Right kidney (tissue), 9 donors: ENCODE results near the gene RSF1.
"Not testable (repeated sequence)": the region's sequence is repeated elsewhere in the genome, so short reads cannot be mapped to it uniquely, and the experiment has no call there.

Experiments used
- DNase-seq: peaks from one replicate; pipeline ENCODE4 v3.0.0-alpha.2; 2016
- long read RNA-seq, 8 donors: transcript quantifications; one replicate each; lab custom pipeline, GENCODE V29; 2026

RSF1 gene, protein sequence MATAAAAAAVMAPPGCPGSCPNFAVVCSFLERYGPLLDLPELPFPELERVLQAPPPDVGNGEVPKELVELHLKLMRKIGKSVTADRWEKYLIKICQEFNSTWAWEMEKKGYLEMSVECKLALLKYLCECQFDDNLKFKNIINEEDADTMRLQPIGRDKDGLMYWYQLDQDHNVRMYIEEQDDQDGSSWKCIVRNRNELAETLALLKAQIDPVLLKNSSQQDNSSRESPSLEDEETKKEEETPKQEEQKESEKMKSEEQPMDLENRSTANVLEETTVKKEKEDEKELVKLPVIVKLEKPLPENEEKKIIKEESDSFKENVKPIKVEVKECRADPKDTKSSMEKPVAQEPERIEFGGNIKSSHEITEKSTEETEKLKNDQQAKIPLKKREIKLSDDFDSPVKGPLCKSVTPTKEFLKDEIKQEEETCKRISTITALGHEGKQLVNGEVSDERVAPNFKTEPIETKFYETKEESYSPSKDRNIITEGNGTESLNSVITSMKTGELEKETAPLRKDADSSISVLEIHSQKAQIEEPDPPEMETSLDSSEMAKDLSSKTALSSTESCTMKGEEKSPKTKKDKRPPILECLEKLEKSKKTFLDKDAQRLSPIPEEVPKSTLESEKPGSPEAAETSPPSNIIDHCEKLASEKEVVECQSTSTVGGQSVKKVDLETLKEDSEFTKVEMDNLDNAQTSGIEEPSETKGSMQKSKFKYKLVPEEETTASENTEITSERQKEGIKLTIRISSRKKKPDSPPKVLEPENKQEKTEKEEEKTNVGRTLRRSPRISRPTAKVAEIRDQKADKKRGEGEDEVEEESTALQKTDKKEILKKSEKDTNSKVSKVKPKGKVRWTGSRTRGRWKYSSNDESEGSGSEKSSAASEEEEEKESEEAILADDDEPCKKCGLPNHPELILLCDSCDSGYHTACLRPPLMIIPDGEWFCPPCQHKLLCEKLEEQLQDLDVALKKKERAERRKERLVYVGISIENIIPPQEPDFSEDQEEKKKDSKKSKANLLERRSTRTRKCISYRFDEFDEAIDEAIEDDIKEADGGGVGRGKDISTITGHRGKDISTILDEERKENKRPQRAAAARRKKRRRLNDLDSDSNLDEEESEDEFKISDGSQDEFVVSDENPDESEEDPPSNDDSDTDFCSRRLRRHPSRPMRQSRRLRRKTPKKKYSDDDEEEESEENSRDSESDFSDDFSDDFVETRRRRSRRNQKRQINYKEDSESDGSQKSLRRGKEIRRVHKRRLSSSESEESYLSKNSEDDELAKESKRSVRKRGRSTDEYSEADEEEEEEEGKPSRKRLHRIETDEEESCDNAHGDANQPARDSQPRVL (N-terminal part only)
- long read RNA-seq, donor 1, full-length matches to known transcripts: 9 of 14 reads
- long read RNA-seq, donor 1, partial matches to known transcripts: 5 of 14 reads
- long read RNA-seq, donor 1, other reads (novel, unspliced or antisense): 0 of 14 reads
- long read RNA-seq, donor 2, full-length matches to known transcripts: 8 of 8 reads
- long read RNA-seq, donor 2, partial matches to known transcripts: 0 of 8 reads
- long read RNA-seq, donor 2, other reads (novel, unspliced or antisense): 0 of 8 reads
- long read RNA-seq, donor 3, transcript RSF1-206 (6 exons, 2,107 nt): major isoform, 15 of 17 reads
- long read RNA-seq, donor 3, partial matches to known transcripts: 0 of 17 reads
- long read RNA-seq, donor 3, other reads (novel, unspliced or antisense): 0 of 17 reads
- long read RNA-seq, donor 4, full-length matches to known transcripts: 13 of 20 reads
- long read RNA-seq, donor 4, partial matches to known transcripts: 7 of 20 reads
- long read RNA-seq, donor 4, other reads (novel, unspliced or antisense): 0 of 20 reads
- long read RNA-seq, donor 5, full-length matches to known transcripts: 12 of 12 reads
- long read RNA-seq, donor 5, partial matches to known transcripts: 0 of 12 reads
- long read RNA-seq, donor 5, other reads (novel, unspliced or antisense): 0 of 12 reads
- long read RNA-seq, donor 6, transcript RSF1-206 (6 exons, 2,107 nt): major isoform, 15 of 26 reads
- long read RNA-seq, donor 6, partial matches to known transcripts: 8 of 26 reads
- long read RNA-seq, donor 6, other reads (novel, unspliced or antisense): 0 of 26 reads
- long read RNA-seq, donor 7, transcript RSF1-206 (6 exons, 2,107 nt): major isoform, 18 of 28 reads
- long read RNA-seq, donor 7, partial matches to known transcripts: 7 of 28 reads
- long read RNA-seq, donor 7, other reads (novel, unspliced or antisense): 0 of 28 reads
- long read RNA-seq, donor 8, partial matches to known transcripts: 12 of 41 reads
- long read RNA-seq, donor 8, other reads (novel, unspliced or antisense): 25 of 41 reads

DNA sequence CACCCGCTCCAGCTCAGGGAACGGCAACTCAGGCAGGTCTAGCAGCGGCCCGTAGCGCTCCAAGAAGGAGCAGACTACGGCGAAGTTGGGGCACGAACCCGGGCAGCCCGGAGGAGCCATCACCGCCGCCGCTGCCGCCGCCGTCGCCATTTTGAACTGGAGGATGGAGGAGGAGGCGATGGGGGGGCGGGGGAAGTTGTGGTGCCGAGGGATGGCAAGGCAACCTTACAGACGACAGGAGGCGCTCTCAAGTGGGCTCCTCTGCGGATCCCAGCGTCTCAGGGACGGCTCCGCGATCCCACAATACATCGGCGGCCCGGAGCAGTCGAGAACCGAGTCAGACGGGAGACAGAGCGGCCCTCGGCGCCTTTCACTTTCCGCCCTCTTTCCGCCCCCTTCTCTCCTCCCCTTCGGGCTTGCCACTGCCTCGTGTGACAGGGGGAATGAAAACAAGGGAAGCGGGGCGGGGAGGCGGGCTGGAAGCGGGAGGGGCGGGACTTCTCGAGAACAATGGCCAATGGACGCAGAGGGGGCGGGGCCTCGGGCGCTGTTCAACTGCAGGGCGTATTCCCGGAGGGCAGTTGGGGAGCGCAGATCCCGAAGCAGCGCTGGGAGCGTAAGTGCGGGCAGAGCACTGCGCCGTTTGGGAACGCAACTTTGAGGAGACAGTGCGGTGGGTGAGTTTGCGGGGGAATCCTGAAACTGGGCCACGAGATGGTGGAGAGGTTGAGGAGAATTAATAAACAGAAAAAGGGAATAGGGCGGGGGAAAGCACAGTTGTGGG is at the start of gene RSF1, which contains the start of gene AAMDC:
RSF1 (minus strand) TSS at position 158 of the 784 bp plus-strand sequence; CDS start at position 150, 8 bp downstream.
AAMDC (plus strand) TSS at position 580 of the 784 bp plus-strand sequence. CDS start 21,353 bp downstream, outside the sequence.
- peak; percentile 92 for DNase-seq

DNA sequence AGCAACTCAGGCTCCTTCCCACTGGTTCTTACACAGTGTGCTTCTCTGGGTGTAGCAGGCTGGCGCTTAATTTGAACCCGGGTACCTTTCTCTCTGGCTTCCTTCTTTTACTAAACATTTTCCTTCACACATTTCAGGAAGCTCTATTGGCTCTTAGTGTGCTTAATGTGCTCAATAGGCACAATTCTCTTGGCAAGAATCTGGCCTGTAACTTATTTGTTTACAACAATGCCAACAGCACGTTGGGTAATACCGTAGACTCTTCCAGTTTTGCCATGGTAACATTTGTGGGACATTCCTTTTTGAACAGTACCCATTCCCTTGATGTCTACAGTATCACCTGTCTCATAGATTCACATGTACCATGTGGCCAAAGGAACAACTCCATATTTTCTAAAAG is 48.2 kb upstream of the RSF1 start:
- DNase-seq: no peak

DNA sequence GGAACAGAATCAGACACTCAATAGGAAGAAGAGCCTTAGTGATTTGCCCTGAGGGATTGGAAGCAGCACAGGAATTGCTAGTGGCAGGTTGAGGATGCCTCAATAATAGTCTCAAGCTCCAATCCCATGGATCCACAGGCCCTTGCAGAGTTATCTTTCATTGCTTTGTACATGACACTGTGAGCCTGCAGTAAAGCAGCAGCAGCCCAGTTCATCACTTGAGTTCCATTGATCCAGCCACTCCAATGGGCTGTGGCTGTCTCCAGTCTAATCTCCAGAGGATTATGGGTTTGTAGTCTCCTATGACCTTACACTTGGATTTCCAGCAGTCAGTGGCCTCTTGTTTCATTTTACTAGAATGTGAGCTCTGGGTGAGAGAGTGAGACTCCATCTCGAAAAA is 45.8 kb upstream of the RSF1 start:
- no peak for DNase-seq

DNA sequence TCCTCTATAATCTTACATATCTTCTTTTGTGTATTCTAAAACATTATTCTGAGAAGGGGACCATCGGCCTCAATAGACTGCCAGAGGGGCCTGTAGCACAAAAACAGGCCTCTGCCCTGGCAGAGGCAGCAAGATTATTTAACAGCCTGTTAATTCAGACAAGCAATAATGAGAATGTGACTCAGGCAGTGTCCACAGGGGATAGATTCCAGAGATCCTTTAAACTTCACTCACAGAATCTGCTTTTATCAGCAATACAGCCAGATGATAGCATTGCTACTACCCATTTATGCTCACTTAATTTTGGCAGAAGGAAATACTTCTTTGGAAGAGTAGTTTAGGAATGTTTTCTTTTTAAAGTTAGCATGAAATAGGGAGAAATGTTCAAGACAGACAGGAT is 45.3 kb upstream of the RSF1 start:
- DNase-seq: no peak

DNA sequence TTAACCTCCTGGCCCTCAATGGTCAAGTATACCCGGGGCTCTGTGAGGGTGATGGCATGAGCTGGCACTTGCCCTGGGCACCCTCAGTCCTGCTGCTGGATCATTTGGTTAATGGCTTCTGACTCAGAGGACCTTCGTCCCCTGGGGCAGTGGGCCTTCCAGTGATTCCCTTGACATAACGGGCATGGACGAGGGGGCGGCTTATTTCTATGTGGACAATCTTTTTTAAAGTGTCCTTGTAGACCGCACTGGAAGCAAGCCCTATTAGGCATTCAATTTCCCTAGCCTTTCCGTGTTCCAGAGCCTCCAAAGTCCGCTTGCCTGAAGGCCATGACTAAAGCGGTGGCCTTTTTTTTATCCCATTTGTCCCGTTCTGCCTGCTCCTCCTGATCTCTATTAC is 40.9 kb upstream of the RSF1 start:
- not testable (repeated sequence) for DNase-seq

DNA sequence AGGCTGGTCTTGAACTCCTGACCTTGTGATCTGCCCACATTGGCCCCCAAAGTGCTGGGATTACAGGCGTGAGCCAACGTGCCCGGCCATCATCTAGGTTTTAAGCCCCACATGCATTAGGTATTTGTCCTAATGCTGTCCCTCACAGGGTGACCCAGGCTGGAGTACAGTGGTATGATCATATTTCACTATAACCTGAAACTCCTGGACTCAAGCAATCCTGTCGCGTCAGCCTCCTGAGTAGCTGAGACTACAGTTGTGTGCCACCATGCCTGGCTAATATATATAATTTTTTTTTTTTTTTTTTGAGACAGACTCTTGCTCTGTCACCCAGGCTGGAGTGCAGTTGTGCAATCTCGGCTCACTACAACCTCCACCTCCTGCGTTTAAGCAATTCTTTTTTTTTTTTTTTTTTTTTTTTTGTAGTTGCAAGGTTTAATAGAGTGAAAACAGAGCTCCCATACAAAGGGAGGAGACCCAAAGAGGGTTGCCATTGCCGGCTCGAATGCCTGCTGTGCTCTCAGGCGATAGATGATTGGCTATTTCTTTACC is 37.5 kb upstream of the RSF1 start:
- not testable (repeated sequence) for DNase-seq

DNA sequence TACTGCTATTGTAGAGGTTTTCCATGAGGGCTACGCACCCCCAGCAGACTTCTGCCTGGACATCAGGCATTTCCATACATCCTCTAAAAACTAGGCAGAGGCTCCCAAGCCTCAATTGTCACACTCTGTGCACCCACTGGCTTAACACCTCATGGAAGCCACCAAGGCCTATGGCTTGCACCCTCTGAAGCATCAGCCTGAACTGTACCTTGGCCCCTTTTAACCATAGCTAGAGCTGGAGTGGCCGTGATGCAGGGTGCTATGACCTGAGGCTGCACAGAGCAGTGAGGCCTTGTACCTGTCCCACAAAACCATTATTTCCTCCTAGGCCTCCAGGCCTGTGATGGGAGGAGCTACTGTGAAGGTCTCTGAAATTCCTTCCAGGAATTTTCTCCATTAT is 34.3 kb upstream of the RSF1 start:
- no peak for DNase-seq

DNA sequence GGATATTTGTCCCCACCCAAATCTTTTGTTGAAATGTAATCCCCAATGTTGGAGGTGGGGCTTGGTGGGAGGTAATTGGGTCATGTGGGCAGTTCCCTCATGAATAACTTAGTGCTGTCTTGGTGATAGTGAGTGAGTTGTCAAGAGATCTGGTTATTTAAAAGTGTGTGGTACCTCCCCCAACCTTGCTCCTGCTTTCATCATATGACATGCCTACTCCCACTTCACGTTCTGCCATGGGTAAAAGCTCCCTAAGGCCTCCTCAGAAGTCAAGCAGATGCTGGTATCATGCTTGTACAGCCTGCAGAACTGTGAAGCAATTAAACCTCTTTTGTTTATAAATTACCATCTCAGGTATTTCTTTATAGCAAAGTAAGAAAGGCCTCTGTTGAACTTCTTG is 31.0 kb upstream of the RSF1 start:
- no peak for DNase-seq

DNA sequence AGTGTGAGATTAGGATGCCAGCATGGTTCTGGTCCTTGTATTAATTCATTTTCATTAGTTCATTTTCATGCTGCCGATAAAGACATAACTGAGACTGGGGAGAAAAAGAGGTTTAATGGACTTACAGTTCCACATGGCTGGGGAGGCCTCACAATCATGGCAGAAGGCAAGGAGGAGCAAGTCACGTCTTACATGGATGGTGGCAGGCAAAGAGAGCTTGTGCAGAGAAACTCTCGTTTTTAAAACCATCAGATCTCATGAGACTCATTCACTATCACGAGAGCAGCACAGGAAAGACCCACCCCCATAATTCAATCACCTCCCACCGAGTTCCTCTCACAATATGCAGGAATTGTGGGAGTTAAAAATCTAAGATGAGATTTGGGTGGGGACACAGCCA is 23.2 kb upstream of the RSF1 start:
- not testable (repeated sequence) for DNase-seq

DNA sequence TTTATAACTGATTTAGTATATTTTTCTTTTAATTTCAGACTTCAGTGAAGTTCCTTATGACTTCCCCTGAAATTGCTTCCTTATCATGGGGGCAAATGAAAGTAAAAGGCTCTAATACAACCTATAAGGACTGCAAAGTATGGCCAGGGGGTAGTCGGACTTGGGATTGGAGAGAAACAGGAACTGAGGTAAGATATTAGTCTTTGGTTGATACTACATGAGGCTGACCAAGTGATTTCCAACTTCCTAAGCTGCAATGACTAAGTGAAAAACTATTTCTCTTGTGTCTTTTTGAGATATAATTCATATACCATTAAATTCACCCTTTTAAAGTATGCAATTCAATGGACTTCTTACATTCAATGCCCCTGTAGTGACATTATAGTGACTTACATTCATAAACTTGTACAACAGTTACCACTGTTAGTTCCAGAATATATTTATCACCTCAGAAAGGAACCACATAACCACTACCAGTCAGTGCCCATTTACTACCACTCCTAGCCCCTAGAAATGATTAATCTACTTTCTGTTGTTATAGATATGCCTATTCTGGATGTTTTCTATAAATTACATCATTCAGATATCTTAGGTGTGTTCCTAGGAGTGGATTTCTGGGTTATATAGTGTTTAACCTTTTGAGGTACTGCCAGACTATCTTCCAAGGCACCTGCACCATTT is 22.1 kb upstream of the RSF1 start:
- DNase-seq: no peak

DNA sequence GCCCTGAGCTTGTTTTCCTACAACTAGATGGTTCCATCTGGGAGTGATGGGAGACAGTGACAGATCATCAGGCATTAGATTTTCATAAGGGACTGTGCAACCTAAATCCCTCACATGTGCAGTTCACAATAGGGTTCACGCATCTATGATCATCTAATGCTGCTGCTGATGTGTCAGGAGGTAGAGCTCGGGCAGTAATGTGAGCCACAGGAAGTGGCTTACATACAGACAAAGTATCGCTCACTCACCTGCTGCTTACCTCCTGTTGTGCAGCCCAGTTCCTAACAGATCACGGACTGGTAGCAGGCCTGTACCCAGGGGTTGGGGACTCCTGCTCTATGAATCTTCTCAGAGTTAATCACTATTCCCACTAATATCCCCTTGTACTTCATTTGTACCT is 12.8 kb upstream of the RSF1 start:
- DNase-seq: no peak

DNA sequence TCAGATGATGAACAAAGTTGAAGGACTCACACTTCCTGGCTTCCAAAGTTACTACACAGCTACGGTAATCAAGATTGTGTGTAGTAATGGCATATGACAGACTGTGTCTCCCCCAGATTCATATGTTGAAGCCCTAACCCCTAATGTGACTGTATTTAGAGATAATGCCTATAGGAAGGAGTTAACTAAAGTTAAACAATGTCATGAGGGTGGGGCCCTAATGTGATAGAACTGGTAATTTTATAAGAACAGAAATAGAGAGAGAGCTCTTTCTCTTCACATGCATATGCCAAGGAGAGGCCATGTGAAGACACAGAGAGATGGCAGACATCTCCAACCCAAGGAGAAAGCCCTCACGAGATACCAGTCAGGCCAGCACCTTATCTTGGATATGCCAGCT is 8.4 kb upstream of the RSF1 start:
- no peak for DNase-seq

DNA sequence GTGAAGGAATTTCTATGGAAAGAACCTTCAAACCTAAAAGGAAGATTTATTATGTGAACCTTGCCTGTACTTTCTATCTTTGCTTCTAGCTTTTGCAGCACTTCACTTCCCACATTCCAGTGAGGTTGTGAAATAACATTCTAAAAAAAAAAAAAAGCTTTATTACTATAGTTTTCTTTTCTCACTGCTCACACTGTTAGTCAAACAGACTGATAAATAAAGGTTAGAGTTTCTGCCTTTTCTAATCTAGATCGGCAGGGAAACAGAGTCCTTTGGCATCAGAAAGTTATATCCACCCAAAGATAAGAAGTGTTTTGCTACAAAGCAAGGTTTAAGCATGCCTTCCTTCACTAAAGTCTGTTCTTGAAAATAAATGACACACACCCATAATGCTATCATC is 3.3 kb upstream of the RSF1 start:
- DNase-seq: no peak

DNA sequence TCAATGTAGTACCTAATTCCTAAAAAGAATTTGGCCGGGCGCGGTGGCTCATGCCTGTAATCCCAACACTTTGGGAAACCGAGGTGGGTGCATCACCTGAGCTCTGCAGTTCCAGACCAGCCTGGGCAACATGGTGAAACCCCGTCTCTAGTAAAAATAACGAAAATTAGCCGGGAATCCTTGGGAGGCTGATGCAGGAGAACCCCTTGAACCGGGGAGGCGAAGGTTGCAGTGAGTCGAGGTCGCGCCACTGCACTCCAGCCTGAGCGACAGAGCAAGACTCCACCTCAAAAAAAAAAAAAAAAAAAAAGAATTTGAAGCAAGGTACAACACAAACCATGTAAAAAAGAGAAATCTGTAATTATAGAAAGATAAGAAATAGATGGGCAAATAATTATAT is 1.6 kb upstream of the RSF1 start:
- DNase-seq: not testable (repeated sequence)

DNA sequence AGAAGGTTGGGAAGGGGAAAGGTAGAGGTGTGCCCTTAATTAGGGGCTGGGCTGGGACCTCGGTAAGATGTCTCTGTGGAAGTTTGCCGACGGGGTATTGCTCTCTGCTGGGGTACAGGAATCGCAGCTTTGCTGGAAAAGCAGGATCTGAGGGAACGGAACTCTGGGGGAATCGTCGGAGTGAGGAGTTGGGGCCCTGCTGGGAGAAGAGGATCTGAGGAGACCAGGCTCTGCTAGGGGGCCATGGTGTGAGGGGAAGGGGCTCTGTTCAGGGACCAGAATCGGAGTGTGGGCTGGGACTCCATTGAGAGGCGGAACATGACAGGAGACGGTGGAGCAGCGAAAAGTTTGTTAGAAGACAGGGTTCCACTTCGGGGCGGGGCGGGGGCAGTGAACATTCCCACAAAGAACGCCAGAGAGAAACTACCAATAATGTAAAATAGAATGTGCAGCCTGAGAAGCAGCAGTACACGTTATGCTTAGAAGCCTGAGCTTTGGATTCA is 878 bp upstream of the RSF1 start:
- peak; percentile 88 for DNase-seq

DNA sequence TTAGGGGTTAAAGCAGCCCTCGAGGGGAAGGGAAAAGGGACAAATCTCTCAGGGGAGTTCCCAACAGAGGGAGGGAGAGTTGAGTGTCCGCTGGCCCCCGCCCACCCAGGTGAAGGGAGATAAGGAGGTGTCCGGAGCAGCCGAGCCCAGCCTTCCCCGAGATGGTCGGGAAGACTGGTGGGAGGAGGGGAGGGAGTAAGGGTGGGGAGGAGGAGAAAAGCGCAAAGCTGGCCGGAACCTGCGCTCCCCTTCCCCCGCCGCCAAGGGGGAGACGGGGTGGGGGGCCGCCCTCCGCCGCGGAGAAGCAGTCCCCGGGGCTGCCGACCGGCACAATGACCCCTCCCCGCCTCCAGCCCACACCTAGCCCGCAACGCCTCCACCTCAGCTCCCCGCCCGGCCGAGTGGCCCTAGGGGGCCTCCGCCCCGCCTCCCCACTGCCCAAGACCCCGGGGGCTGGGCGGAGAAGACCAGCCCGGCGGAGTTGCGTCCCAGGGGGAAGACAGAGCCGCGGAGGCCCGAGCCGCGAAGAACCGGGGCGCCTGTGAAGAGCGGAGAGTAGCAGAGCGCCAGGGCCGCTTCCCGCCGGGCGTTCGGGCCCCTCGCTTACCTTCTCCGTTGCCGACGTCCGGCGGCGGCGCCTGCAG is 479 bp downstream of the RSF1 start:
- DNase-seq: peak; percentile 89

DNA sequence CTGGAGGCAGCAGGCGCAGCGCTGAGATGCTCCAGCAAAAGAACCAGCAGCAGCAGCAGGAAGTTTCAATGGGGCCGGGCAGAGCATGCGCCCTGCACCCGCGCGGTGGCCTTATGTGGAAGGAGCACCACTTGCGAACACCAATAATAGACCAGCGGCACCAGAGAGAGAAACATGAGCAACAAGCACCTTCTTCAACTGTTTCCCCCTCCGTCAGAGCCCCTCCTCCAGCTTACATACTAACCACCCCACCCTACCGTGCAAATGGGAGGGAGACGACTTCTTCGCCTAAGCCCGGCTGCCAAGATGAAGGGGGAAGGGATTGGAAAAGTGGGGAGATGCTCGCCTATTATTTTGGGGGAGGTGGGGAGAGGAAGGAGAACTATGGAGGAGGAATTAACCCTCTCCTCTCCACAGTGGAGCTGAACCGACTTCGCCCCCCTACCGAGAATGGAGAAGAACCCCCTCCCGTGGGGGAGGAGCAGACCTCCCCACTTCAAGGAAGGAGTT is 1.1 kb downstream of the RSF1 start:
- DNase-seq: peak; percentile 77
